HL-60 (cell line): ENCODE results near the gene RPL37.
"Not testable (repeated sequence)": the region's sequence is repeated elsewhere in the genome, so short reads cannot be mapped to it uniquely, and the experiment has no call there.

Source experiments
- GABPA ChIP-seq: IDR thresholded peaks from 2 replicates; pipeline ENCODE4 v1.6.1; 2012; ENCODE audit warnings: low read depth
- POLR2AphosphoS5 ChIP-seq: IDR thresholded peaks from 2 replicates; pipeline ENCODE4 v1.6.1; 2012; ENCODE audit warnings: low read depth
- TF ChIP-seq, protein P1 (sequence below): IDR thresholded peaks from one replicate; pipeline ENCODE4 v1.5.1; 2011; ENCODE audit warnings: low read length, control low read depth, inconsistent platforms; ENCODE audit not compliant: insufficient read depth
- TF ChIP-seq, protein P2 (sequence below): IDR thresholded peaks from 2 replicates; pipeline ENCODE4 v1.6.1; 2012; ENCODE audit warnings: low read depth; ENCODE audit not compliant: insufficient replicate concordance

DNA sequence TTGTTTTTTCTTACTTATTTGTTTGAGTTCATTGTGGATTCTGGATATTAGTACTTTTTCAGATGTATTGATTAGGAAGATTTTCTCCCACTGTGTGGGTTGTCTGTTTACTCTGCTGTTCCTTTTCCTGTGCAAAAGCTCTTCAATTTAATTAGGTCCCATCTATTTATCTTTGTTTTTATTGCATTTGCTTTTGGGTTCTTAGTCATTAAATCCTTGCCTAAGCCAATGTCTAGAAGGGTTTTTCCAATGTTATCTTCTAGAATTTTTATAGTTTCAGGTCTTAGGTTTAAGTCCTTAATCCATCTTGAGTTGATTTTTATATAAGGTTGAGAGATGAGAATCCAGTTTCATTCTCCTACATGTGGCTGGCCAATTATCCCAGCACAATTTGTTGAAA, 40.7 kb downstream of the RPL37 start:
- TF ChIP-seq, protein P1, sequence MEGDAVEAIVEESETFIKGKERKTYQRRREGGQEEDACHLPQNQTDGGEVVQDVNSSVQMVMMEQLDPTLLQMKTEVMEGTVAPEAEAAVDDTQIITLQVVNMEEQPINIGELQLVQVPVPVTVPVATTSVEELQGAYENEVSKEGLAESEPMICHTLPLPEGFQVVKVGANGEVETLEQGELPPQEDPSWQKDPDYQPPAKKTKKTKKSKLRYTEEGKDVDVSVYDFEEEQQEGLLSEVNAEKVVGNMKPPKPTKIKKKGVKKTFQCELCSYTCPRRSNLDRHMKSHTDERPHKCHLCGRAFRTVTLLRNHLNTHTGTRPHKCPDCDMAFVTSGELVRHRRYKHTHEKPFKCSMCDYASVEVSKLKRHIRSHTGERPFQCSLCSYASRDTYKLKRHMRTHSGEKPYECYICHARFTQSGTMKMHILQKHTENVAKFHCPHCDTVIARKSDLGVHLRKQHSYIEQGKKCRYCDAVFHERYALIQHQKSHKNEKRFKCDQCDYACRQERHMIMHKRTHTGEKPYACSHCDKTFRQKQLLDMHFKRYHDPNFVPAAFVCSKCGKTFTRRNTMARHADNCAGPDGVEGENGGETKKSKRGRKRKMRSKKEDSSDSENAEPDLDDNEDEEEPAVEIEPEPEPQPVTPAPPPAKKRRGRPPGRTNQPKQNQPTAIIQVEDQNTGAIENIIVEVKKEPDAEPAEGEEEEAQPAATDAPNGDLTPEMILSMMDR = not testable (repeated sequence)
- TF ChIP-seq, protein P2, sequence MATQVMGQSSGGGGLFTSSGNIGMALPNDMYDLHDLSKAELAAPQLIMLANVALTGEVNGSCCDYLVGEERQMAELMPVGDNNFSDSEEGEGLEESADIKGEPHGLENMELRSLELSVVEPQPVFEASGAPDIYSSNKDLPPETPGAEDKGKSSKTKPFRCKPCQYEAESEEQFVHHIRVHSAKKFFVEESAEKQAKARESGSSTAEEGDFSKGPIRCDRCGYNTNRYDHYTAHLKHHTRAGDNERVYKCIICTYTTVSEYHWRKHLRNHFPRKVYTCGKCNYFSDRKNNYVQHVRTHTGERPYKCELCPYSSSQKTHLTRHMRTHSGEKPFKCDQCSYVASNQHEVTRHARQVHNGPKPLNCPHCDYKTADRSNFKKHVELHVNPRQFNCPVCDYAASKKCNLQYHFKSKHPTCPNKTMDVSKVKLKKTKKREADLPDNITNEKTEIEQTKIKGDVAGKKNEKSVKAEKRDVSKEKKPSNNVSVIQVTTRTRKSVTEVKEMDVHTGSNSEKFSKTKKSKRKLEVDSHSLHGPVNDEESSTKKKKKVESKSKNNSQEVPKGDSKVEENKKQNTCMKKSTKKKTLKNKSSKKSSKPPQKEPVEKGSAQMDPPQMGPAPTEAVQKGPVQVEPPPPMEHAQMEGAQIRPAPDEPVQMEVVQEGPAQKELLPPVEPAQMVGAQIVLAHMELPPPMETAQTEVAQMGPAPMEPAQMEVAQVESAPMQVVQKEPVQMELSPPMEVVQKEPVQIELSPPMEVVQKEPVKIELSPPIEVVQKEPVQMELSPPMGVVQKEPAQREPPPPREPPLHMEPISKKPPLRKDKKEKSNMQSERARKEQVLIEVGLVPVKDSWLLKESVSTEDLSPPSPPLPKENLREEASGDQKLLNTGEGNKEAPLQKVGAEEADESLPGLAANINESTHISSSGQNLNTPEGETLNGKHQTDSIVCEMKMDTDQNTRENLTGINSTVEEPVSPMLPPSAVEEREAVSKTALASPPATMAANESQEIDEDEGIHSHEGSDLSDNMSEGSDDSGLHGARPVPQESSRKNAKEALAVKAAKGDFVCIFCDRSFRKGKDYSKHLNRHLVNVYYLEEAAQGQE = not testable (repeated sequence)
- TF ChIP-seq POLR2AphosphoS5, GABPA: not testable (repeated sequence)
